Tongue (tissue), 2 donors: ENCODE data around the gene IPCEF1. TPM values are rescaled to one million over a fixed set of nuclear protein-coding genes. Genes with fewer than 3 reads are reported as not detected.

Experiments used
- DNase-seq: peaks from one replicate; pipeline ENCODE4 v3.0.0-alpha.2; 2015
- total RNA-seq: library from RNA; depleted of rRNA; stranded (reverse); fragments of >200 nt; gene quantifications from one replicate; pipeline ENCODE4 v1.2.3, GENCODE V29; 2014

IPCEF1 gene
- 1.0 TPM for total RNA-seq

GRCh38 chr6:154356690-154357089, at the start of gene IPCEF1:
Gene IPCEF1, minus strand, starts transcription at chr6:154356803. Its CDS starts 90,856 bp downstream, at chr6:154265947.
- DNase-seq, result no peak

- no peak for DNase-seq
Measured at GRCh38 chr6:154406301-154406700, 49.7 kb upstream of the IPCEF1 start.

GRCh38 chr6:154404791-154405400, 48.3 kb upstream of the IPCEF1 start:
- no peak for DNase-seq

GRCh38 chr6:154403788-154404187, 47.2 kb upstream of the IPCEF1 start:
- peak; percentile 80 for DNase-seq

GRCh38 chr6:154402081-154402780, 45.6 kb upstream of the IPCEF1 start:
- peak; percentile 25 for DNase-seq

- DNase-seq, result no peak
Measured at GRCh38 chr6:154399097-154399496, 42.5 kb upstream of the IPCEF1 start.

GRCh38 chr6:154397491-154398195, 41.0 kb upstream of the IPCEF1 start:
- no peak for DNase-seq

GRCh38 chr6:154395878-154396277, 39.3 kb upstream of the IPCEF1 start:
- no peak for DNase-seq

GRCh38 chr6:154395316-154395715, 38.7 kb upstream of the IPCEF1 start:
- DNase-seq, result no peak

- DNase-seq, result no peak
Measured at GRCh38 chr6:154394571-154394970, 38.0 kb upstream of the IPCEF1 start.

- no peak for DNase-seq
Measured at GRCh38 chr6:154390034-154390433, 33.4 kb upstream of the IPCEF1 start.

- DNase-seq, result no peak
Measured at GRCh38 chr6:154388803-154389202, 32.2 kb upstream of the IPCEF1 start.

- DNase-seq, result no peak
Measured at GRCh38 chr6:154386848-154387717, 30.5 kb upstream of the IPCEF1 start.

GRCh38 chr6:154384191-154384590, 27.6 kb upstream of the IPCEF1 start:
- DNase-seq, result no peak

GRCh38 chr6:154383273-154383672, 26.7 kb upstream of the IPCEF1 start:
- DNase-seq, result no peak

GRCh38 chr6:154382740-154383139, 26.1 kb upstream of the IPCEF1 start:
- DNase-seq, result no peak

- no peak for DNase-seq
Measured at GRCh38 chr6:154381548-154381947, 24.9 kb upstream of the IPCEF1 start.

- no peak for DNase-seq
Measured at GRCh38 chr6:154380741-154381140, 24.1 kb upstream of the IPCEF1 start.

GRCh38 chr6:154379585-154379984, 23.0 kb upstream of the IPCEF1 start:
- no peak for DNase-seq

- no peak for DNase-seq
Measured at GRCh38 chr6:154378518-154378917, 21.9 kb upstream of the IPCEF1 start.

- no peak for DNase-seq
Measured at GRCh38 chr6:154377726-154378125, 21.1 kb upstream of the IPCEF1 start.

GRCh38 chr6:154373971-154374370, 17.4 kb upstream of the IPCEF1 start:
- no peak for DNase-seq
